HG02938 (cell line): ENCODE data around the gene NFE2L1.
A peak's percentile ranks its signal among the peaks of the same experiment; 100 is the strongest.
"Not testable (repeated sequence)": the region's sequence is repeated elsewhere in the genome, so short reads cannot be mapped to it uniquely, and the experiment has no call there.

Experiments used
- ATAC-seq: cut with Tn5 transposase; IDR thresholded peaks from one replicate; pipeline ENCODE4 v1.9.1; 2021; ENCODE audit warnings: mild to moderate bottlenecking, moderate library complexity; ENCODE audit not compliant: unreplicated experiment

NFE2L1 gene

GRCh38 chr17:48067245-48067644 lies 19.1 kb downstream of the NFE2L1 start:
- no peak for ATAC-seq

DNA sequence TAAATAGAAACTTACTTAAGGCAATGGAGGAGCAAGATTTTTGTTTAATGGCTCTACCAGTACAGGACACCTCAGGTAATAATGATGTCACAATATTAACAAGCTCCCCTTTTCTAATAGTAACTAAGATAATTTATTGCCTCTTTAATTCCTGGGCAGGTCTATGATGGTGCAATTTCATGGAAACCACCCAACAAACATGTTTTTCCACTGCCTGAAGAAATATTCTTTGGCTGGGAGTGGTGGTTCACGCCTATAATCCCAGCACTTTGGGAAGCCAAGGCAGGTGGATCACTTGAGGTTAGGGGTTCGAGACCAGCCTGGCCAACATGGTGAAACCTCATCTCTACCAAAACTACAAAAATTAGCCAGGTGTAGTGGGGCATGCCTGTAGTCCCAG lies 19.6 kb downstream of the NFE2L1 start:
- ATAC-seq: not testable (repeated sequence)

DNA sequence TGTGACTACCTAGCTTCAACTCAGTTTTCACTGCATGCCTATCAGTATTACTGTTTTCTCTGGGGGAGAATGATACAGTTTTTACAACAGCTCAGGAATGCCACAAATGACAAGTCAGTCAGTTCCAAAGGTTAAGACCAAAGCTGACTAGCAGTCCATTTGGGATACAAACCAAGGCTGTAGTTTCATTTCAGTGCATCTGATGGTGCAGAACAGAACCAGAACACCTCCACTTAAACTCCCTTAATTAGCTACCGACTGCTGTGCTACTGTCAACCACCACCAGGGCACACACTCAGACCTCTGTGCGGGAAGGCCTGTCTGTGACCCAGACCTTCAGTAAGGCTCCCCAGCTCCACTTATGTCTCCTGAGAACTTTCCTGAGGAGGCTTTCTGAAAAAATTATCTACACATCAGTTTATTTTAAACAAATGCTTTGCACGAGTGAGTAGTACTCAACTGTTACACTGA lies 20.4 kb downstream of the NFE2L1 start:
- ATAC-seq: no peak

DNA sequence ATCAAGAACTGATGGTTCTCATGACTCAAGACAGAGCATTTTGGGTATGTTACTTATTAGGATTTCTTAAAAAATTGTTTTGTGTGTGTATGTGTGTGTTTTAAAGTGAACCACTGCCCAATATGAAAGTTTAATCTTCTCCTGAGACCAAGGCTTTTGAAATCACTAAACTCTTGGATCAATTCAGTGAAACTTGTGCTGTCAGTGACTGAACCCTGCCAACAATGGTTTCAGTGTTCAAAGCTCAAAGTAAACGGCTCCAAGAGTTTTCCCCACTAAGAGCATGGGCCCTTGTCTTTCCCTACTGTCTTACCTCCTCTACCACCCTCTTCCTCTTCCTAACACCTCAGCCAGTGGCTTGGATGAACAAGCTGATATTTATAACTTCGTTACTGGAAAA lies 22.0 kb downstream of the NFE2L1 start:
- ATAC-seq: no peak

- ATAC-seq: no peak
These were observed 23.5 kb downstream of the NFE2L1 start for GRCh38 chr17:48071654-48072053.

DNA sequence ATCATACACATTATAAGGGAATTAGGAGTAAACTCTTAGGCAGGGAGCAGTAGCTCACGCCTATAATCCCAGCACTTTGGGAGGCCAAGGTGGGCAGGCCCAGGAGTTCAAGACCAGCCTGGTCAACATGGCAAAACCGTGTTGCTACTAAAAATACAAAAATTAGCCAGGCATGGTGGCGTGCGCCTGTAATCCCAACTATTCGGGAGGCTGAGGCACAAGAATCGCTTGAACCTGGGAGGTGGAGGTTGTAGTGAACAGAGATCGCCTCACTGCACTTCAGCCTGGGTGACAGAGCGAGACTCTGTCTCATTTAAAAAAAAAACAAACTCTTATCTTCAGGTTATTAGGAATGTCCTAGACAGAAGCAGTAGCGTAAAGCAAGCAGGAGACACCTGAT lies 24.7 kb downstream of the NFE2L1 start:
- ATAC-seq: not testable (repeated sequence)

DNA sequence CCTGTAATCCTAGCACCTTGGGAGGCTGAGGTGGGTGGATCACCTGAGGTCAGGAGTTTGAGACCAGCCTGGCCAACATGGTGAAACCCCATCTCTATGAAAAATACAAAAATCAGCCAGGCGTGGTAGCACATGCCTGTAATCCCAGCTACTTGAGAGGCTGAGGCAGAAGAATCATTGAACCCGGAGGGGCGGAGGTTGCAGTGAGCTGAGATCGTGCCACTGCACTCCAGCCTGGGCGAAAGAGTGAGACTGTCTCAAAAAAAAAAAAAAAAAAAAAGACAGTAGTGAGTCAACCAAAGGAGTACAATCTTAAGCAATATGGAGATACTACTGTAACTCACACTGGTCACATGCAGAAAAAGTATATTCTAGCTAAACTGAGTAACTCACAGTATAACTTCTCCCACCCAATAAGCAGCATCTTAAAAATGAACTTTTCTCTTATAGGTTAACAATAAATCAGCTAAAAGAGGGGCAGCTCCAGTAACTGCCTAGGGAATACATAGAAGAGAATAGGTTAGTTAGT lies 25.5 kb downstream of the NFE2L1 start:
- ATAC-seq: not testable (repeated sequence)

GRCh38 chr17:48074322-48075081 lies 26.3 kb downstream of the NFE2L1 start:
- no peak for ATAC-seq

DNA sequence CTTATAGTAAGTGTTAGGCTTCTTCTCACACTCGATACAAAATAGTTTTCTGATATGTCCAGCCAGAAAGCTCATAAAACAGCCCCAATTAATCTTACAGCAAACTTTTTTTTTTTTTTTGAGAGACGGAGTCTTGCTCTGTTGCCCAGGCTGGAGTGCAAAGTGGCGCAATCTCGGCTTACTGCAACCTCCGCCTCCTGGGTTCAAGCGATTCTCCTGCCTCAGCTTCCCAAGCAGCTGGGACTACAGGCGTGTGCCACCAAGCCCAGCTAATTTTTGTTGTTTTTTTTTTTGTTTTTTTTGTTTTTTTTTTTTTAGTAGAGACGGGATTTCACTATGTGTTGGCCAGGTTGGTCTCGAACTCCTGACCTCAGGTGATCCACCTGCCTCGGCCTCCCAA lies 29.0 kb downstream of the NFE2L1 start:
- not testable (repeated sequence) for ATAC-seq

DNA sequence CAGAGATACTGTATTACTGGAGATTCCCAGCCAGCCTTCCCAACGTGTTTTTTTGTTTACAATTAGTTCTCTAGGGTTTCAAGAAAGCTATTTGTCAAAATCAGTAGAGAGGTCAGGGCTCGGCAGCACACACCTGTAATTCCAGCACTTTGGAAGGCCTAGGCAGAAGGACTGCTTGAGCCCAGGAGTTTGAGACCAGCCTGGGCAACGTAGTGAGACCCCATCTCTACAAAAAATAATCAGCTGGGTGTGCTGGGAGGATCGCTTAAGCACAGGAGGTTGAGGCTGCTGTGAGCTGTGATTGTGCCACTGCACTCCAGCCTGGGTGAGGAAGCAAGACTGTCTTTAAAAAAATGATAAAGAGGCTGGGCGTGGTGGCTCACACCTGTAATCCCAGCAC lies 33.7 kb downstream of the NFE2L1 start:
- no peak for ATAC-seq

GRCh38 chr17:48084932-48085331 lies 36.8 kb downstream of the NFE2L1 start:
- no peak for ATAC-seq

GRCh38 chr17:48093341-48094045 lies 45.3 kb downstream of the NFE2L1 start:
- no peak for ATAC-seq

DNA sequence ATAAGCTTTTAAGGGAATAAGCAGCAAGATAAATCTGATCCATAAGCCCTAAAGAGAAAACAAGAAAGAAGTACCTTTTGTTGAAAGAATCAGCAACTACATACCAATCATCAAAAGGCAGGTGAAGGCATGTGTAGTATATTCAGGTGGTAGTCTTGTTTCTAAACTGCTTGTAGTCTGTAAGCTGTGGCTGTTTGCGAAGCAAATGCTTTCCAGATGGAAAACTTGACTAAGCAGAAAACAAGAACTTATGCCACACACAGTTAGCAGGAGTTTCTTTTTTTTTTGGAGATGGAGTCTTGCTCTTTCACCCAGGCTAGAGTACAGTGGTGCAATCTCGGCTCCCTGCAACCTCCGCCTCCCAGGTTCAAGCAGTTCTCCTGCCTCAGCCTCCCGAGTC lies 47.5 kb downstream of the NFE2L1 start:
- no peak for ATAC-seq

- ATAC-seq: no peak
These were observed 52.0 kb downstream of the NFE2L1 start for GRCh38 chr17:48100160-48100559.

GRCh38 chr17:48100591-48101011 lies 52.4 kb downstream of the NFE2L1 start:
- no peak for ATAC-seq

- peak; percentile 86 for ATAC-seq
These were observed 53.0 kb downstream of the NFE2L1 start, which contains the start of gene CBX1 for GRCh38 chr17:48101012-48101720. CBX1 (minus strand) TSS chr17:48101478; CDS start chr17:48077004, 24,474 bp downstream.

GRCh38 chr17:48102043-48102750 lies 54.0 kb downstream of the NFE2L1 start:
- no peak for ATAC-seq

GRCh38 chr17:48102798-48103715 lies 54.9 kb downstream of the NFE2L1 start:
- no peak for ATAC-seq

GRCh38 chr17:48104440-48104839 lies 56.3 kb downstream of the NFE2L1 start:
- no peak for ATAC-seq

- no peak for ATAC-seq
These were observed 58.6 kb downstream of the NFE2L1 start for GRCh38 chr17:48106802-48107136.
